Measurements from ENCODE around the gene DMAC2. TPM values are rescaled to one million over a fixed set of nuclear protein-coding genes. Genes with fewer than 3 reads are reported as not detected.

DMAC2 gene
- total RNA-seq, 1 donor from 2014 or later = 38.2 TPM

DNA sequence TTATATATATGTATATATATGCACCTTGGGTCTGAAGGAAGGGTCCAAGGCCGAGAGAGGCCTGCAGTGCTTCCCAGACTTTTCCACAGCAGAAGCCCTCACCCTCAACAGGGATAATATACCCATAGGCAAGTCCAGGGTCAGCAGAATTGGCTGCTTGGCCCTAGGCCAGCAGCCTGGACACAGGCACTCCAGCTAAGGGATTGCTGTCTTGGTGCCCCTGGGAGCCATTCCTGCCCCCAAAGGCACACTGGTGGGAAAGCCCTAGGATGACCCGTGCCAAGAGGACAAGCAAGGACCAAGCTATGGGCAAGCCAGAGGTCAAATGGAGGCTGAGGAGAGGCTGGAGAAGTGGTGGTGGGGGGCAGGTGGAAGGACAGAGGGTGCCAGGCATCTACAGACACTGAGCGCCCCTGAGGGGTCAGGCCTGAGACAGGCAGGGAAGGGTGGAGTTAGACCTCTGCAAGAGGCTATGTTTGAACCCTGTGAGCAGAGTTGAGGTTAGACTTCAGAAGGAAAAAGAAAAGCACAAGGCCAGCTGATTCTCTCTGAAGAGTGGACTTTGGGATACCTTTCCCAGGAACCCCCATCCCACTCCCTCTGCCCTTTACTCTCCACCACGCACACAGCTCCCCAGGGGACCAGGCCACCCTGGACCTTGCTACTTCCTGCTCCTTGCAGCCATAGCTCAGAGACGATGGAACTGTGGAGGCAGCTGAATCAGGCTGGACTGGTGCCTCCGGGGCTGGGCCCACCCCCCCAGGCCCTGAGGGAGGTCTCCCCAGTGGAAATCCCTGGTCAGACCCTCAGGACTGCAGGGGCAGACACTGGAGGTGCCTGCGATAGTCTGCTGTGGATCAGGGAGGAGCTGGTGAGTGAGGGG is 3.0 kb upstream of the DMAC2 start, which contains the start of gene ERICH4:
ERICH4 (plus strand) TSS at position 684 of the 883 bp plus-strand sequence; CDS start at position 698, 14 bp downstream.
- ATAC-seq (ENCODE audit: low read depth) (no peak), DNase-seq (peak; percentile 5)
- H3K27me3 Mint-ChIP-seq = peaks cover 2% of the 10 kb centered on the region
- H3K9me3 Mint-ChIP-seq = no peaks in the 10 kb centered on the region
- H3K36me3 Mint-ChIP-seq (ENCODE audit: low read depth) = peaks cover 6% of the 10 kb centered on the region
- CTCF ChIA-PET = interaction anchor here (13.2 kb wide), 1 partner anchor 123 kb away, joined by 344 read pairs; no protein-coding TSS in a partner anchor
- H3K27ac Mint-ChIP-seq = no peak within 1 kb of the TSS
- POLR2A ChIA-PET = interaction anchor here (0.9 kb wide), 1 partner anchor 127 kb away, joined by 3 read pairs; no protein-coding TSS in a partner anchor
- H3K4me1 Mint-ChIP-seq = peaks cover under 1% of the 10 kb centered on the region
- H3K4me3 Mint-ChIP-seq = no peak within 1 kb of the TSS
- TF ChIP-seq, protein P1, sequence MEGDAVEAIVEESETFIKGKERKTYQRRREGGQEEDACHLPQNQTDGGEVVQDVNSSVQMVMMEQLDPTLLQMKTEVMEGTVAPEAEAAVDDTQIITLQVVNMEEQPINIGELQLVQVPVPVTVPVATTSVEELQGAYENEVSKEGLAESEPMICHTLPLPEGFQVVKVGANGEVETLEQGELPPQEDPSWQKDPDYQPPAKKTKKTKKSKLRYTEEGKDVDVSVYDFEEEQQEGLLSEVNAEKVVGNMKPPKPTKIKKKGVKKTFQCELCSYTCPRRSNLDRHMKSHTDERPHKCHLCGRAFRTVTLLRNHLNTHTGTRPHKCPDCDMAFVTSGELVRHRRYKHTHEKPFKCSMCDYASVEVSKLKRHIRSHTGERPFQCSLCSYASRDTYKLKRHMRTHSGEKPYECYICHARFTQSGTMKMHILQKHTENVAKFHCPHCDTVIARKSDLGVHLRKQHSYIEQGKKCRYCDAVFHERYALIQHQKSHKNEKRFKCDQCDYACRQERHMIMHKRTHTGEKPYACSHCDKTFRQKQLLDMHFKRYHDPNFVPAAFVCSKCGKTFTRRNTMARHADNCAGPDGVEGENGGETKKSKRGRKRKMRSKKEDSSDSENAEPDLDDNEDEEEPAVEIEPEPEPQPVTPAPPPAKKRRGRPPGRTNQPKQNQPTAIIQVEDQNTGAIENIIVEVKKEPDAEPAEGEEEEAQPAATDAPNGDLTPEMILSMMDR (IDR thresholded peaks at IDR 0.05) = no peak
- intact Hi-C loops (cut with micrococcal nuclease) = no loop called here

DNA sequence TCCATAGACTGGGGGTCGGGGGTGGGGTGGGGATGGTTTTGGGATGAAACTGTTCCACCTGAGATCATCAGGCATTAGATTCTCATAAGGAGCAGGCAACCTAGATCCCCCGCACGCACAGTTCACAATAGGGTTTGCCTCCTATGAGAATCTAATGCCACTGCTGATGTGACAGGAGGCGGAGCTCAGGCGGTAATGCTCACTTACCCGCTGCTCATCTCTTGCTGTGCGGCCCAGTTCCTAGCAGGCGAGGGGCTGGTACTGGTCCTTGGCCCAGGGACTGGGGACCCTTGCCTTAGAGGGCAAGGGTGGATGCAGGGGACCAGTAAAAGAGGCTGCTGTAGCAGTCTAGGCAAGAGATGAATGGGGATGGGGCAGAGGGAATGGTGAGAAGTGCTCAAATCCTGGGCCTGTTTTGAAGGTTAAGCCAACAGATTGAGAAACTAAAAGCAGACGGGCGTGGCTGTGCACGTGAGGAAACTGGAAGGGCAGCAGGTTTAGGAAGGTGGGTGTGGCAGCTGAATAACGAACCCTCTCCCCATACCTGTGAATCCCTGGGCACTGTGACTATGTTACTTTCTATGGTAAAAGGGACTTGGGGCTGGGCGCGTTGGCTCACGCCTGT is 1.7 kb upstream of the DMAC2 start:
- Mint-ChIP-seq H3K4me1 (peaks cover 5% of the 10 kb centered on the region), H3K4me3 (no peak overlapping the region), H3K9me3 (no peaks in the 10 kb centered on the region), H3K27me3 (no peaks in the 10 kb centered on the region), H3K36me3 (ENCODE audit: low read depth) (peaks cover 13% of the 10 kb centered on the region), H3K27ac (no peak overlapping the region)
- TF ChIP-seq, protein P1 (IDR thresholded peaks at IDR 0.05) = no peak
- intact Hi-C loops (cut with micrococcal nuclease) = loop anchor here (2.0 kb wide), 1 partner anchor 77 kb away; the partner anchor contains the start of gene B9D2
- ChIA-PET POLR2A (no interaction called here), CTCF (interaction anchor here (2.5 kb wide), 1 partner anchor 8 kb away, joined by 16 read pairs; no protein-coding TSS in a partner anchor)
- ATAC-seq (ENCODE audit: low read depth) (no peak), DNase-seq (no peak)

DNA sequence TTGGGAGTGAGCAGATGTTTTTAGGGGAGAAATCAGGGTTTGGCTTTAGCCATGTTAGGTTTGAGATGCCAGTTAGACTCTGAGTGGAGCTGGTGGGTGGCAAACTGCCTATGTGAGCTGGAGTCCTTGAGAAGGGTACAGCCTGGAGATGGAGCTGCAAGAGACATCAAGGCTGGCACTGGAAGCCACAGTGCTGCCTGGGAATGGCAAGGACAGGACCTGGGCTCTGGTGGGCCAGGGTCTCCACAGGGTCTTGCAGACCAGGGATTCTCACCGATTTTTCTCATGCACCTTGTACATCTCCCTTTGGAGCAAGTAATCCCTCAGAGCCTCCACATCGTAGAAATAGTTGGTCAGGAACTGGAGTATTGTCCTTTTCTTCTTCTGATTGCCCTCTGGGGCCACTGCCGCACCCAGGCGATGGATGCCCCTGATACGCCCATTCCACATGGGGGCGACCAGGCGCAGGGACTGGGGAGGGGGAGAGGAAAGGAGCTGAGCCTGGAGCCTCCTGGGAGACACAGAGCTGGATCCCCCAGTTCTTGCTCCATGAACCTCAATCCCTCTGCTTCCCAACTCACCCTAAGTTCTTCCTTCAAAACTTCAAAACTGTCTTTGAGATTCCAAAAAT is 1.7 kb downstream of the DMAC2 start:
- H3K27ac Mint-ChIP-seq = no peak overlapping the region
- H3K4me3 Mint-ChIP-seq = no peak overlapping the region
- ChIA-PET POLR2A (interaction anchor here (0.9 to 2.7 kb wide), 4 partner anchors 74 to 138 kb away, joined by 3 to 28 read pairs (median 12); partner anchors contain the start of genes B9D2 and CEACAM21), CTCF (interaction anchor here (1.0 to 2.0 kb wide), 2 partner anchors 80 to 132 kb away, joined by 3 to 5 read pairs; no protein-coding TSS in a partner anchor)
- intact Hi-C loops (cut with micrococcal nuclease) = loop anchor here (2.0 to 5.0 kb wide), 2 partner anchors 86 to 175 kb away; partner anchors contain the start of gene TGFB1
- DNase-seq = no peak
- ATAC-seq (ENCODE audit: low read depth) = no peak
- no peaks in the 10 kb centered on the region for H3K27me3 Mint-ChIP-seq
- H3K9me3 Mint-ChIP-seq = no peaks in the 10 kb centered on the region
- H3K36me3 Mint-ChIP-seq (ENCODE audit: low read depth) = peaks cover 25% of the 10 kb centered on the region
- peaks cover 7% of the 10 kb centered on the region for H3K4me1 Mint-ChIP-seq
- TF ChIP-seq, protein P1 (IDR thresholded peaks at IDR 0.05) = no peak

DNA sequence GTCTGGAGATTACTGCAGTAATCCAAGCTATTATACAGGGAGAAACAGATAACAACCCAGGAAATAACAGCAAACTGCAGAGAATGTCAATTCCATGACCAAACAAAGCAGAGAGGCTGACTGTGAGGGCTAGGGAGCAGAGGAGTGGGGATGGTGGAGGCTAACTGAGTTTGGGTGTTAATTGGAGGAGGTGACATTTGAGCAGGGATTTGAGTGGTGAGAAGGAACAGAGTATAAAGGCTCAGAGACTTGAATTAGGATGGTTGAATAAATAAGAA is 3.1 kb downstream of the DMAC2 start:
- ChIA-PET POLR2A (no interaction called here), CTCF (interaction anchor here (2.0 kb wide), 1 partner anchor 134 kb away, joined by 5 read pairs; no protein-coding TSS in a partner anchor)
- DNase-seq (no peak), ATAC-seq (ENCODE audit: low read depth) (no peak)
- peaks cover 39% of the 10 kb centered on the region for H3K36me3 Mint-ChIP-seq (ENCODE audit: low read depth)
- TF ChIP-seq, protein P1 (IDR thresholded peaks at IDR 0.05) = no peak
- H3K9me3 Mint-ChIP-seq = no peaks in the 10 kb centered on the region
- H3K27me3 Mint-ChIP-seq = no peaks in the 10 kb centered on the region
- no peak overlapping the region for H3K27ac Mint-ChIP-seq
- intact Hi-C loops (cut with micrococcal nuclease) = loop anchor here (5.0 kb wide), 1 partner anchor 84 kb away; the partner anchor contains the start of gene TGFB1
- H3K4me1 Mint-ChIP-seq = peaks cover 7% of the 10 kb centered on the region
- no peak overlapping the region for H3K4me3 Mint-ChIP-seq
